ENCODE measurements around the gene IGFBP6. TPM values are rescaled to one million over a fixed set of nuclear protein-coding genes. Genes with fewer than 3 reads are reported as not detected.

The IGFBP6 gene
- polyA plus RNA-seq, 1 of the 3 experiments (the other 2 are of a cell fraction): 570 TPM

DNA sequence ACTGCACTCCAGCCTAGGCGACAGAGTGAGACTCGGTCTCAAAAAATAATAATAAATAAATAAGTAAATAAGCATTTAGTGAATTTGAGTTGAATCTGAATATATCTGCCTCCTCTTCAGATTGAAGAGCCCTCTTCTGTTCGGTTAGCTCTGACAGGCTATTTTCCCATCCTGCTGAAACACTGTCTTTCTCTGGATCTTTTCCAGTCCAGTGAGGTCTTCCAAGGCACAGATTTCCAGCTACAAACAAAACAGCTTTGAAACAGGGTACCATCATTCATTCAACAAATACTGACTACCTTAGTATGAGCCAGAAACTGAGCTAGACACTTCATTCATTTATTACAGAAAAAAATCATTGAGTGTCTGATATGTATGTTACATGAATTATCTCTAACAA lies 11.1 kb upstream of the IGFBP6 start:
- Histone ChIP-seq H3K9me2 (no peaks in the 10 kb centered on the region), H4K20me1 (ENCODE audit: insufficient read depth) (no peaks in the 10 kb centered on the region), H3K27ac (ENCODE audit: low read depth in 2 of 2, low read length in 1 of 2) (no peak overlapping the region), H2AFZ (ENCODE audit: low read depth) (no peak overlapping the region), H3K79me2 (ENCODE audit: insufficient read depth) (no peaks in the 10 kb centered on the region), H3K4me2 (no peak overlapping the region), H3K9me3 (no peaks in the 10 kb centered on the region; the same call in 1 of the 2 replicates), H3K27me3 (ENCODE audit: insufficient read depth) (no peaks in the 10 kb centered on the region), H3F3A (replicated peaks; ENCODE audit: insufficient read depth) (peaks cover 8% of the 10 kb centered on the region), H3K36me3 (replicated peaks in 1 of 2; ENCODE audit: control insufficient read depth in 1 of 2, insufficient read depth in 2 of 2, low read length in 1 of 2) (no peaks in the 10 kb centered on the region), H3K4me1 (ENCODE audit: control insufficient read depth in 1 of 2, insufficient read depth in 2 of 2, low read depth in 1 of 2, low read length in 1 of 2) (peaks cover 0 to under 1% of the 10 kb centered on the region in 2 experiments; a peak in 1 of 4 replicates), H3K4me3 (ENCODE audit: low read depth in 2 of 2, low read length in 1 of 2) (no peak overlapping the region), H3K9ac (no peak overlapping the region)
- no peak for DNase-seq
- ChIA-PET POLR2A (no interaction called here), CTCF (interaction anchor here (0.7 to 4.8 kb wide), 3 partner anchors 13 to 20 kb away, joined by 3 to 30 read pairs (median 22); no protein-coding TSS in a partner anchor)
- WGBS (ENCODE audit: low lambda C conversion rate): 81% methylated on average over 3 of the region's 3 CpGs
- TF ChIP-seq, protein P1, sequence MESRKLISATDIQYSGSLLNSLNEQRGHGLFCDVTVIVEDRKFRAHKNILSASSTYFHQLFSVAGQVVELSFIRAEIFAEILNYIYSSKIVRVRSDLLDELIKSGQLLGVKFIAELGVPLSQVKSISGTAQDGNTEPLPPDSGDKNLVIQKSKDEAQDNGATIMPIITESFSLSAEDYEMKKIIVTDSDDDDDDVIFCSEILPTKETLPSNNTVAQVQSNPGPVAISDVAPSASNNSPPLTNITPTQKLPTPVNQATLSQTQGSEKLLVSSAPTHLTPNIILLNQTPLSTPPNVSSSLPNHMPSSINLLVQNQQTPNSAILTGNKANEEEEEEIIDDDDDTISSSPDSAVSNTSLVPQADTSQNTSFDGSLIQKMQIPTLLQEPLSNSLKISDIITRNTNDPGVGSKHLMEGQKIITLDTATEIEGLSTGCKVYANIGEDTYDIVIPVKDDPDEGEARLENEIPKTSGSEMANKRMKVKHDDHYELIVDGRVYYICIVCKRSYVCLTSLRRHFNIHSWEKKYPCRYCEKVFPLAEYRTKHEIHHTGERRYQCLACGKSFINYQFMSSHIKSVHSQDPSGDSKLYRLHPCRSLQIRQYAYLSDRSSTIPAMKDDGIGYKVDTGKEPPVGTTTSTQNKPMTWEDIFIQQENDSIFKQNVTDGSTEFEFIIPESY (IDR thresholded peaks at IDR 0.05; ENCODE audit: borderline replicate concordance, low read depth): no peak
- TF ChIP-seq YY1 (IDR thresholded peaks at IDR 0.05; ENCODE audit: low read depth) (no peak), RFX5 (IDR thresholded peaks at IDR 0.05; ENCODE audit: low read length) (no peak), FOSL2 (IDR thresholded peaks at IDR 0.05; ENCODE audit: borderline replicate concordance, low read depth) (no peak), NFIC (IDR thresholded peaks at IDR 0.05; ENCODE audit: borderline replicate concordance) (no peak), NRF1 (IDR thresholded peaks at IDR 0.05; ENCODE audit: low read depth, low read length) (no peak), GATA2 (CRISPR knock-in tag; IDR thresholded peaks at IDR 0.05) (no peak), TCF12 (IDR thresholded peaks at IDR 0.05) (no peak), SIN3A (IDR thresholded peaks at IDR 0.05; ENCODE audit: borderline replicate concordance, low read depth, low read length) (no peak), EZH2phosphoT487 (IDR thresholded peaks at IDR 0.05; ENCODE audit: borderline replicate concordance, low read depth) (no peak), TAF1 (IDR thresholded peaks at IDR 0.05; ENCODE audit: borderline replicate concordance, low read depth, low read length) (no peak), JUND (IDR thresholded peaks at IDR 0.05) (no peak), RCOR1 (IDR thresholded peaks at IDR 0.05; ENCODE audit: low read length) (no peak)
- TF ChIP-seq, protein P2, sequence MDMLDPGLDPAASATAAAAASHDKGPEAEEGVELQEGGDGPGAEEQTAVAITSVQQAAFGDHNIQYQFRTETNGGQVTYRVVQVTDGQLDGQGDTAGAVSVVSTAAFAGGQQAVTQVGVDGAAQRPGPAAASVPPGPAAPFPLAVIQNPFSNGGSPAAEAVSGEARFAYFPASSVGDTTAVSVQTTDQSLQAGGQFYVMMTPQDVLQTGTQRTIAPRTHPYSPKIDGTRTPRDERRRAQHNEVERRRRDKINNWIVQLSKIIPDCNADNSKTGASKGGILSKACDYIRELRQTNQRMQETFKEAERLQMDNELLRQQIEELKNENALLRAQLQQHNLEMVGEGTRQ (IDR thresholded peaks at IDR 0.05; ENCODE audit: borderline replicate concordance, low read depth, low read length): no peak
- TF ChIP-seq, protein P3, sequence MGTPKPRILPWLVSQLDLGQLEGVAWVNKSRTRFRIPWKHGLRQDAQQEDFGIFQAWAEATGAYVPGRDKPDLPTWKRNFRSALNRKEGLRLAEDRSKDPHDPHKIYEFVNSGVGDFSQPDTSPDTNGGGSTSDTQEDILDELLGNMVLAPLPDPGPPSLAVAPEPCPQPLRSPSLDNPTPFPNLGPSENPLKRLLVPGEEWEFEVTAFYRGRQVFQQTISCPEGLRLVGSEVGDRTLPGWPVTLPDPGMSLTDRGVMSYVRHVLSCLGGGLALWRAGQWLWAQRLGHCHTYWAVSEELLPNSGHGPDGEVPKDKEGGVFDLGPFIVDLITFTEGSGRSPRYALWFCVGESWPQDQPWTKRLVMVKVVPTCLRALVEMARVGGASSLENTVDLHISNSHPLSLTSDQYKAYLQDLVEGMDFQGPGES (IDR thresholded peaks at IDR 0.05; ENCODE audit: low read depth, low read length): no peak

Measured in SK-N-SH (cell line).